Glutamatergic neuron (in vitro differentiated cells): ENCODE data around the gene HEG1. TPM values are rescaled to one million over a fixed set of nuclear protein-coding genes. Genes with fewer than 3 reads are reported as not detected.

Experiments
- DNase-seq: peaks from one replicate; pipeline ENCODE4 v3.0.0; 2022
- H3K27ac Mint-ChIP-seq: one replicate; pipeline ENCODE4 v1.8.0; 2020; ENCODE audit warnings: mild to moderate bottlenecking, mixed read lengths, inconsistent platforms; ENCODE audit not compliant: unreplicated experiment
- H3K27me3 Mint-ChIP-seq: one replicate; pipeline ENCODE4 v1.8.0; 2020; ENCODE audit warnings: mild to moderate bottlenecking, moderate library complexity, mixed read lengths, inconsistent platforms; ENCODE audit not compliant: unreplicated experiment
- H3K36me3 Mint-ChIP-seq: one replicate; pipeline ENCODE4 v1.8.0; 2020; ENCODE audit warnings: mild to moderate bottlenecking, mixed read lengths, inconsistent platforms; ENCODE audit not compliant: unreplicated experiment
- H3K4me1 Mint-ChIP-seq: one replicate; pipeline ENCODE4 v1.8.0; 2020; ENCODE audit warnings: mild to moderate bottlenecking, low read depth, mixed read lengths, inconsistent platforms; ENCODE audit not compliant: unreplicated experiment
- H3K4me3 Mint-ChIP-seq: one replicate; pipeline ENCODE4 v1.8.0; 2020; ENCODE audit warnings: mild to moderate bottlenecking, mixed read lengths, inconsistent platforms; ENCODE audit not compliant: unreplicated experiment
- H3K9me3 Mint-ChIP-seq: one replicate; pipeline ENCODE4 v1.8.0; 2020; ENCODE audit warnings: mild to moderate bottlenecking, moderate library complexity, mixed read lengths, inconsistent platforms; ENCODE audit not compliant: unreplicated experiment
- CTCF ChIP-seq: fragments of 200-600 bp; sonication (generic); IDR thresholded peaks from one replicate; pipeline ENCODE4 v1.5.0; 2021; ENCODE audit not compliant: partially characterized antibody, unreplicated experiment
- total RNA-seq: library from RNA; stranded (reverse); fragmentation: NEBNext Ultra II Directional; extraction: Animal tissue kit (Norgen Biotek cat#: 25700); gene quantifications from one replicate; pipeline ENCODE4 v1.2.1, GENCODE V29; 2021; ENCODE audit not compliant: unreplicated experiment

The HEG1 gene
- total RNA-seq, 1 donor from 2014 or later: 32.7 TPM

DNA sequence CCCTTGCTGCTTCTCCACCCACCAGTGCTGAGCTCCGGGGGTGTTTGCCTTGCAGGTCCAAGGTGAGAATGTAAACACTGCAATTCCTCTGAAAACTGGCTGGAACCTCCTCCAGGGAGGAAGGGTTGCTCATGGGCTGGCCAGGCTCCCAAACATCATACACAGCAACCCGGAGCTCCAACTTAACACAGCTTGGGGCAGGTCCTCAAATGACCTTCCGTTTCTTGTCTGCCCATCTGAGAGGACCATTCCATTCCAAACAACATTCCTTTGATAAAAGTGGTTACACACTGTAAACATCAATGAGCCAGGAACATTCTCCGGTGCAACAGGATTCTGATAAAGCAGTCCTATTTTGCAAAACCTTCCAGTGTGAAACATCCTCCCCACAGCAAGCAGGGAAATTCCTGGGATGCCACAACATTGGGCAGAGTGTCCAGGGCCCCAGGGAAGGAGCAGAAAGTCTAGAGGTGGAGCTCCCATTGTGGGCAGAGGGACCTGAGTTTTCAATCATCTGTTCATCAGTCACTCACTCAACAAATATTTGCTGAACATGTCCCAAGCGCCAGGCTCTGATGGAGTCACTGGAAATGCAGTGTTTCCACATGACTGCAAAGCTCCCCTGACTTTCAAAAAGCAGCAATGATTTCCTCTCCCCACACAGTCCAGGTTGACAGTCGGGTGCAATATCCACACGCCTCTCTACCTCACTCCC, 7.3 kb upstream of the HEG1 start:
- H3K27ac Mint-ChIP-seq: no peak overlapping the region
- peaks cover 20% of the 10 kb centered on the region for H3K4me1 Mint-ChIP-seq
- peaks cover 9% of the 10 kb centered on the region for H3K36me3 Mint-ChIP-seq
- TF ChIP-seq CTCF: no peak
- DNase-seq: no peak
- peaks cover 3% of the 10 kb centered on the region for H3K9me3 Mint-ChIP-seq
- H3K4me3 Mint-ChIP-seq: no peak overlapping the region
- H3K27me3 Mint-ChIP-seq: peaks cover 5% of the 10 kb centered on the region

DNA sequence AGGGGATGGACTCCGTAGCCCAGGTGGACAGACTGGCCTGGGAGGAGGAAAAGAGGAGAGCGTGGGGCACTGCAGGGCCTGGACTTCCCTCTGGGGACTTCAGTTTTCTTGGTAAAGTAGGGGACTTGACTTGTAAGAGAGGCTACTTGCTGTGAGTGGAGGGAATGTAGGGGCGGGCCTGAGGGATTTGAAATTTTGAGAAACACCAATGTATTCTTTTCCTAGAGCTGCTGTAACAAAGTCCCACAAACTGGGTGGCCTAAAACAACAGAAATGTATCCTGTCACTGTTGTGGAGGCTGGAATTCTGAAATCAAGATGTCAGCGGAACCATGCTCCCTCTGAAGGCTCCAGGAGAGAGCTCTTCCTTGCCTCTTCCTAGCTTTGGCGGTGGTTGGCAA, 5.8 kb upstream of the HEG1 start:
- Mint-ChIP-seq H3K9me3 (peaks cover 3% of the 10 kb centered on the region), H3K27me3 (peaks cover 5% of the 10 kb centered on the region), H3K4me1 (peaks cover 20% of the 10 kb centered on the region), H3K27ac (no peak overlapping the region), H3K4me3 (no peak overlapping the region), H3K36me3 (peaks cover 9% of the 10 kb centered on the region)
- DNase-seq: no peak
- TF ChIP-seq CTCF: no peak

DNA sequence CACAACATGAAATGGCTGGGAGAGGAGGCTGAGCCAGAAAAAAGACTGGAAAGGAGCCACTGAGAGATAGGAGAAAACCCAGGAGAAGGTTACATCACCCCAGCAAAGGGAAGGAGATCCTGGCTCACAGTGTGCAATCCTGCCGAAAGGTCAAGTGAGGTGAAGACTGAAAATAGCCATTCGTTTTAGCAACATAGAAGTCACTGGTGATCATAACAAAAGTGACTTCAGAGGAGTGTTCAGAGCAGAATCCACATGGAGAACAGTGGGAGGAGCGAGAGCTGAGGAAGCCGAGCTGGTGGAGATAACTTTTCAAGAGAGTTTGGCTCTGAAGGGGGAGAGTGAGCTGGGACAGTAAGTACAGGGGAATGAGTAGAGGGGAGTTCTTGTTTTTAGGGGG, 5.4 kb upstream of the HEG1 start:
- H3K4me3 Mint-ChIP-seq: peak overlapping the region; percentile 65
- peaks cover 24% of the 10 kb centered on the region for H3K4me1 Mint-ChIP-seq
- H3K9me3 Mint-ChIP-seq: peaks cover 3% of the 10 kb centered on the region
- TF ChIP-seq CTCF: no peak
- DNase-seq: no peak
- peaks cover 9% of the 10 kb centered on the region for H3K36me3 Mint-ChIP-seq
- H3K27ac Mint-ChIP-seq: no peak overlapping the region
- H3K27me3 Mint-ChIP-seq: peaks cover 5% of the 10 kb centered on the region

GRCh38 chr3:125059488-125060245, 3.9 kb upstream of the HEG1 start:
- Mint-ChIP-seq H3K36me3 (peaks cover 9% of the 10 kb centered on the region), H3K4me3 (no peak overlapping the region), H3K27me3 (peaks cover 3% of the 10 kb centered on the region), H3K9me3 (peaks cover 5% of the 10 kb centered on the region), H3K4me1 (peaks cover 27% of the 10 kb centered on the region), H3K27ac (no peak overlapping the region)
- no peak for TF ChIP-seq CTCF
- no peak for DNase-seq

DNA sequence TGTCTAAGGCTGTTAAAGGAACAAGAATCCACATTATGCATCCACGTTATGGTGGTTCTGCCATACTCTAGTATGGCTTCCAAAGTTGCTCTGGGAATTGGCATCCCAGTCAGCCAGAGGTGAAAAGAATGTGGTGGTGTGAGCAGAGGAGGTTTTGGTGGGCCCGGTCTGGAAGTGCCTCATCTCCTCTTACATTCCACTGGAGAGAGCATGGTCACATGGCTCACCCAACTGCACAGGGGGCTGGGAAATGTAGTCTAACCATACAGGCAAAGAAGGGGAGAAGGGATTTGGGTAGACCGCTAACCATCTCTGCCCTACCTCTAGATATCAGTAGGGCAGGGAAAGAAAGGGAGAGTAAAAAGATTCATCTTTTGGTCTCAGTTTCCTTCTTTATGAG, 3.2 kb upstream of the HEG1 start:
- Mint-ChIP-seq H3K36me3 (peaks cover 2% of the 10 kb centered on the region), H3K9me3 (peaks cover 11% of the 10 kb centered on the region), H3K27ac (no peak overlapping the region), H3K27me3 (peaks cover 3% of the 10 kb centered on the region), H3K4me3 (no peak overlapping the region), H3K4me1 (peaks cover 34% of the 10 kb centered on the region)
- no peak for TF ChIP-seq CTCF
- no peak for DNase-seq
